ENCODE measurements around the gene NRIP1.

DNA sequence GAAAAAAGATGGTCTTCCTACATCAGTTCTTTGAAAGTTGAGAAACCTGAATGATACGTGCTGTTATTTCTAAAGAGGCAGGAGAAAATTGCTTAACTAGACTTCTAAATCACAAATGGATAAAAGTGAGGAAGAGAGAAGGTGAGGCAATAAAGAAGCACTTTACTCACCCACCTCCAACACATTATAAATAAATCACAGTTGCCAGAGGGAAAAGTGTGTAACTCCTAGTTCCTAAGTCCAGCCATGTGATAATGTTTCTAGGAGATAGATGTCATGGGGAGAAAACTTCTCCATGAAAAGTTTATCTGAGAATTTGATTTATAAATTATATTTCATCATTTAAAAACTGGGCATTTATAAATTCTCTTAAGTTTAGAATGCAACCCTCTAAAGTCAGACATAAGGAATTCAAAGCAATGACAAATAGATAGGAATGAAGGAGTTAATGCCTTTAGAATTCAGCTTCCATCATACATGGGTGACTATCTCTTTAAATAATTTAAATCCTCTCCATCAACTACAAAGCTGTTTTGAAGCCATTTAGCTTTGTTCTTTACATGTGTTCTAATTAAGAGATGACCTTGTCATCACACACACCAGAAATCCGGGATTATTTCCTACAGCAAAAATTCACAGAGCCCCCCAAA, 60.0 kb downstream of the NRIP1 start:
- no peak for TF ChIP-seq EZH2 (IDR thresholded peaks at IDR 0.05; ENCODE audit: borderline replicate concordance, insufficient read depth, low read depth, low read length, poor library complexity, severe bottlenecking)
- TF ChIP-seq, protein P1, sequence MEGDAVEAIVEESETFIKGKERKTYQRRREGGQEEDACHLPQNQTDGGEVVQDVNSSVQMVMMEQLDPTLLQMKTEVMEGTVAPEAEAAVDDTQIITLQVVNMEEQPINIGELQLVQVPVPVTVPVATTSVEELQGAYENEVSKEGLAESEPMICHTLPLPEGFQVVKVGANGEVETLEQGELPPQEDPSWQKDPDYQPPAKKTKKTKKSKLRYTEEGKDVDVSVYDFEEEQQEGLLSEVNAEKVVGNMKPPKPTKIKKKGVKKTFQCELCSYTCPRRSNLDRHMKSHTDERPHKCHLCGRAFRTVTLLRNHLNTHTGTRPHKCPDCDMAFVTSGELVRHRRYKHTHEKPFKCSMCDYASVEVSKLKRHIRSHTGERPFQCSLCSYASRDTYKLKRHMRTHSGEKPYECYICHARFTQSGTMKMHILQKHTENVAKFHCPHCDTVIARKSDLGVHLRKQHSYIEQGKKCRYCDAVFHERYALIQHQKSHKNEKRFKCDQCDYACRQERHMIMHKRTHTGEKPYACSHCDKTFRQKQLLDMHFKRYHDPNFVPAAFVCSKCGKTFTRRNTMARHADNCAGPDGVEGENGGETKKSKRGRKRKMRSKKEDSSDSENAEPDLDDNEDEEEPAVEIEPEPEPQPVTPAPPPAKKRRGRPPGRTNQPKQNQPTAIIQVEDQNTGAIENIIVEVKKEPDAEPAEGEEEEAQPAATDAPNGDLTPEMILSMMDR (IDR thresholded peaks at IDR 0.05): no peak

Measured in B cell (primary cell).